Panc1 (cell line): Measurements from ENCODE around the gene WNT7A.

ENCODE experiments used
- CTCF ChIP-seq: fragments of 450-650 bp; IDR thresholded peaks from 2 replicates; pipeline ENCODE4 v1.5.1; 2017; ENCODE audit warnings: mild to moderate bottlenecking
- POLR2AphosphoS5 ChIP-seq: IDR thresholded peaks from 2 replicates; pipeline ENCODE4 v1.6.1; 2012; ENCODE audit warnings: mild to moderate bottlenecking, low read depth, low read length, moderate library complexity
- REST ChIP-seq, 2 experiments: IDR thresholded peaks; 2 replicates each; pipeline ENCODE4 v1.6.1; 2011 to 2012; ENCODE audit warnings: low read depth in 2 of 2, control low read depth in 1 of 2, low read length in 1 of 2, mild to moderate bottlenecking in 1 of 2, moderate library complexity in 1 of 2; ENCODE audit not compliant: insufficient read depth in 1 of 2
- SIN3A ChIP-seq: IDR thresholded peaks from 2 replicates; pipeline ENCODE4 v1.6.1; 2012; ENCODE audit warnings: low read depth, mild to moderate bottlenecking, low read length, moderate library complexity, borderline replicate concordance; ENCODE audit not compliant: insufficient read depth

GRCh38 chr3:13769422-13769821 lies 110.4 kb downstream of the WNT7A start:
- TF ChIP-seq SIN3A (no peak), CTCF (no peak), POLR2AphosphoS5 (no peak), REST (IDR thresholded peaks at IDR 0.05; ENCODE audit: insufficient read depth in 1 of 2, low read depth in 2 of 2, low read length in 1 of 2) (no peak)
